AG08396 (cell line): ENCODE data around the gene MFRP.

ENCODE experiments used
- DNase-seq: peaks from one replicate; pipeline ENCODE4 v3.0.0; 2012; ENCODE audit warnings: low spot score, mixed read lengths

Gene MFRP

GRCh38 chr11:119359365-119360214 is 13.1 kb upstream of the MFRP start:
- no peak for DNase-seq

DNA sequence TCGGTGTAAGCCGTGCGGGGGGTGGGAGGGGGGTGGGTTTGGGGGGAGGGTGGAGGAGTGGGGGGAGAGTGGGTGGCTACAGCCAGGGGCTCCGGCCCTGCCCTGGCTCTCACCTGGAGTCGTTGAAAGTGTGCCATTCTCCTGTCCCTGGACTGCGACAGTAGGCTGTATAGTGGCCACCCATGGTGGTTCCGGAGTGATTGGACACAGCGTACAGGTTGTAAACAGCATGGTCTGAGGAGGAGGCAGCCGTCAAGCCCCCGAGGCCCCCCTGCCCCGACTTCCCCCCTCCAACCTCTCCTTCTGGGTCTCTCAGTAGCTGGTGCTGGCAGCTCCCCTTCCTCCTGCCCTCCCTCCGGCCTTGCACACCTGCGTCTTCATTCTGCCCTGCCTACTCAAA is 10.6 kb upstream of the MFRP start:
- no peak for DNase-seq

GRCh38 chr11:119356349-119357031 is 10.0 kb upstream of the MFRP start:
- peak; percentile 92 for DNase-seq

DNA sequence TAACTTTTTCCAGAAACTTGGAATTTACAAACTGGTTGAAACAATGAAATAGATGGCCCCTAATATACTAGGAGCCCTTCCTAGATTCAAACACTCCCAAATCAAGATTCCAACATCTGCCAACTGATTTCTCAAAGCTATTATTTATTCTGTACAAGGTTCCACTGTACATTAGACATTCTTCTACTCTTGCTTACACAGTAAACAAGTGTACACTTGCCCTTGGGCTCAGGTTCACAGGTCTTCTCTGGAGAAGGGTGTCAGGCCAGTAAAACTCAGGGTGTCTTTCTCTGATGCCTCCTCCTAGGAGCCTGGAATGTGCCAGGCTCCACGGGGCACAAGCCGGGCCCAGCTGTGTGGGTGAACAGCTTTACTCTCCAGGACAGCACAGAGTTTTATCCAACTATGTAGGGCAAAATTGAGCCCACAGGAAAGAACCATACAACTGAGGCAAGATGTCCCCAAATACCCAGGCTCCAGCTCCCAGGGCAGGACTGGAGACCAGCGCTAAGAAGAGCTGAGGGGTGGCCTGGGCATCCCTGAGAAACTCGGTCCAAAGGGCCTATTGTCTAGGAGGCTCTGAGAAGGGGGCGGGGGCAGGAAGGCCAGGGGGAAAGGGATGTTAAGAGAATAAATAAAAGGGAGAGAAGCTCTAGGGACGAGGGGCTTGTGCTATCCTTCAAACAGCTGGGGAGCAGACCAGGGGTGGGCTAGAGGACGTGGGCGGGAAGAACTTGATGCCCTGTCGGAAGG is 8.8 kb upstream of the MFRP start:
- no peak for DNase-seq

GRCh38 chr11:119352857-119353260 is 6.4 kb upstream of the MFRP start:
- no peak for DNase-seq

DNA sequence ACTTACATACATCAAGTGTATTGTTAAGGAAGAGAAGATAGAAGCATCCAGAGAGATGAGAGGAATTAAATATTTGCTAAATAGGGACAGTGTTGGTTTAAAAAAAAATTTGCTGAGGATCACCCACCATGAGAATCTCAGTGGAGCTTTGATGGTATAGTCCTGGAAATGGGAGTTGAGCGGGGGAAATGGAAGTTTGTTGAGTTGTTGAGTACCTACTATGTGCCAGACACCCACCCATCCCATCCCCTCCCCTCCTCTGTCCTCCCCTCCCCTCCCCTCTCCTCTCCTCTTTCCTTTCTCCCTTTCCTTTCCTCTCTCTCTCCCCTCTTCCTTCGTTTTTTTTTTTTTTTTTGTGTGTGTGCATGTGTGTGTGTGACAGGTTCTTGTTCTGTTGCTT is 4.7 kb upstream of the MFRP start:
- no peak for DNase-seq

GRCh38 chr11:119350302-119350701 is 3.8 kb upstream of the MFRP start:
- DNase-seq = no peak

DNA sequence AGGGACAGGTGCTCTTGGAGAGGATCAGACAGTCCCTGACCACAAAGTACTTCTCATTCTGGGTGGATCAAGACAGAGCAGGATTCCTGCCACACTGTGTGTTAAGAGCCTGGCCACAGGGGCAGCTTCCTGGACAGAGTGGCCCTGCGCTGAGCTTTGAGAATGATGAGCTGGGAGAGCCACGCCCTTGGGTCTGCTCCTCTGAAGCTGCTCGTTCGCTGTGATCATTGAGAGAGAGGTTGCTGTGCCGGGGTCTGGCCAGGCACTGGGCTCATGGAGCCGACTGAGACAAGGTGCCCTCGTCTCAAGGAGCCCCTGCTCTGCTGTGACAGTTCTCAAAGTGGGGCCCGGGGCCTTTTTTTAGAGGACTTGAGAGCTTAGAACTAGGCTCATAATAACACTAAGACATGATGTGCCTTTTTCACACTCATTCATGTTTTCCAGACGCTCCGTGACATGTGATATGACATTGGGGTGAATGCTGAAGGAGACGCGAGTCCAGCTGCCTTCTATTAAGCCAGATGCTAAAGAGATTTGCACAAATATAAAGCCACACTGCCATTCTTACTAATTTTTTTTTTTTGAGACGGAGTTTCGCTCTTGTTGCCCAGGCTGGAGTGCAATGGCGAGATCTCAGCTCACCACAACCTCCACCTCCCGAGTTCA is 1.6 kb upstream of the MFRP start:
- no peak for DNase-seq

- no peak for DNase-seq
Observed at GRCh38 chr11:119347242-119347641, 737 bp upstream of the MFRP start.

- DNase-seq = no peak
Observed at GRCh38 chr11:119345685-119346084, 820 bp downstream of the MFRP start.

GRCh38 chr11:119344291-119345010 is 2.1 kb downstream of the MFRP start:
- no peak for DNase-seq

DNA sequence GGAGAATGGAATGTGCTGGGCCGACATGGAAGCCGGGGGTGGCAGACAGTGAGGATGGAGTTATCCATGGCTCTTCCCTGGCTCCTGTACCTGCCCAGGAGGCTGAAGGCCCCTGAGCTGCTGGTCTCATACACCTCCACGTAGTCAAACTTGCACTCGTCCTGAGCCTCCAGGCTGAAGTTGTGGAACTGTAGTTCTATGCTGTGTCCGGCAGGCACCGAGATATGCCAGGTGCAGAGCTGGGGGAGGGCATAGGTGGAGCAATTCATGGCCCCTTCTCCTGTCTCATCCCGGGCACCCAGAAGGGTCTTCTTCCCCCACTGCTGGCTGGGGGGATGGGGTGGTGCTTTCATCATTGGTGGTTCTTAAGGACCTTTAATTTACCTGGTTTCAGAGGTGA is 2.8 kb downstream of the MFRP start:
- DNase-seq = no peak

DNA sequence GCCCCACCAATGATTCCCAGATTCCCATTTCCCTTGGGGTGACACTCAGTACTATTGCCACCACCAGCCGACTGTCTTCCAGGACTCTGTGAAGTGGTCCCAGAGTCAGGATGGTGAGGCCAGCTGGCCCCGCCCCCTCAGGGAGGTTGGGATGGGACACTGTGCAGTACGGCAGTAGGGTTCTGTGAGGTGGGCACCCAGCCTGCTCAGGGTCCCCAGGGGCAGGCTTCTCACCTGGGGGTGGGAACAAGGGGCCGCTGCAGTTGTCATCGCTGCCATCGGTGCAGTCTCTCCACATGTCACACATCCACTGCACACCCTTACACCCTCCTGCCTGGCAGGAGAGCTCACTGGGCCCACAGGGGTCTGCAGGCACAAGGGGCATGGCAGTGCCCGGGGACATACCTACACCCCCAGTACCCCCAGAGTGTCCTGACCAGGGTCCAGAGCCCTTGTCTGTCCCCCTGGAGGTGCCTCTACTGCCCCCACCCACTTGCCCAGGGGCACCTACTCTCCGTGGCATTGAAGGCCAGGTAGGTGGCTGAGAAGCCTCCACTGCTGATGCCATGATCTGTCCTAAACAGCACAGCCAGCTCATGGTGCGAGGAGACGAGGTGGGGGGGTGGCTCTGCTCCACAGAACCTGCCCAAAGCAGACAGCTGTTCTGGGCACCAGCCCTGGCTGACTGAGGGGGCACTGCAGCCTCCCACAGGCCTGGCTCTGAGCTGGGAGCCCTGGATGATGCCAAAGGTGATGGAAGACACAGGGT is 4.0 kb downstream of the MFRP start:
- DNase-seq = no peak

- no peak for DNase-seq
Observed at GRCh38 chr11:119342023-119342300, 4.5 kb downstream of the MFRP start.

DNA sequence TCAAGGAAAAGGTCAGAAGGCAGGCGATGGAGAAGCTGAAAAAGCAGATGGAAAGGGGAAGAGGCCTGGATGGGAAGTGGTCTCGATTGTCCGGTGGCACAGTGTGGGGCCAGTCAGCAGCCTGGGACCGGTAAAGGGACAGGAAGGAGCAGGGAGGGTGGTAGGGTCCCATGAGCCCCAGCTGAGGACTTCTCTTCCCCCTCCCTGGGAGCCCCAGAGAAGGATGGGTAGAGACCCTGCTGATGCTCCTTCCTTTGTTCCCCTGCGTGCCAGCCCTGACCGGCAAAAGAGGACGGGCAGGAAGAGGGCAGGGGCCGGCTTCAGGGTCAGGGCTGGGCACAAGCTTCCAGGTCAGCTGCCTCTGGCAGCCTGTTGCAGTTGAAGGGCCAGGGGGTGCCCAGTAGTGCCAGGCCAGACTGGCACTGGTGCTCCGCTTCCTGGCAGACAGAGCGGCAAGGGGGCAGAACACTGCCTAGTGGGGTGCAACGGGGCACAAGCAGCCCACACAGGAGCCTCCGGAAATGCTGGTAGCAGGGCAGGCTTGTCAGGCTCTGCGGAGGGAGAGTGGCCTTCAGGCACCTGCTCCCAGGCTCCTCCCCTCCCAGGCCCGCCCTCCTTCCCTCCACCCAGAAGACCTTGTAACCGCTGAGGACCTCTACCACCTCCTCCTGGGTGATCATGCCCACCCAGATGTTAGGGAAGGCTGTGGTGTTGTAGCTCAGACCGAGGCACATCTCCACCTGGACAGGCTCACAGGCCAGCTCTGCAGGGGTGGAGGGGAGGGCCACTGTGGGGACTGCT is 5.1 kb downstream of the MFRP start:
- no peak for DNase-seq

GRCh38 chr11:119340335-119341221 is 5.9 kb downstream of the MFRP start, which contains the start of gene C1QTNF5:
C1QTNF5 (minus strand) TSS chr11:119340883; CDS start chr11:119340397, 486 bp downstream.
- DNase-seq = peak; percentile 83

- peak; percentile 91 for DNase-seq
Observed at GRCh38 chr11:119339589-119340334, 6.7 kb downstream of the MFRP start.

DNA sequence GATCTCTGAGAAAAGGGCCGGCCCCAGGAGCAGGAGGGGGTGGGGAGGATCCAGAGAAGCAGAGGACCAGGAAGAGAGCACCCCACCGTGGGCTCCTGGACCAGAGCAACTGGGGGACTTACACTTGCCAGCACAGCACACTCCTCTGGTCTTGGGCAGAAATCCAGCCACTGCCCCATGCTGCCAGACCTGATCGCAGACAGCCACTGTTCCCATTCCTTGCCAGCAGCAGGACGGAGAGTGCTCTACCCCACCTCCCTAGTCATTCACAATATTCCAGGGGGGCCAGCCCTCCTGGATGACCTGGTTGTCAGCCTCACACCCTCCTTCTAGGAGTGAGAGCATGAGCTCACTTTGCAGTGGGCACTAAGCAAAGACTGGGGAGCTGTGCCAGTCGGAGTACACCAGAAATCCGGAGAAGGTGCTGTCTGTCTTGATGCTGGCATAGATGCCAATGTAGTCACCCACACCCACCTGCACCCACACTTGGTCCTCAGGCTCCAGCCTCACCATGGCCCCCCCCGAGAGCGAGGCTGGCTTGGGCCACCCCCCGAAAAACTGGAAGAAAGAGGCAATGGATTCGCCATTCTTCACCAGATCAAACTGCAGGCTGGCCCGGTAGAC is 7.4 kb downstream of the MFRP start:
- no peak for DNase-seq
